Ascending aorta (tissue), 2 donors: ENCODE measurements around the gene DMBT1. TPM values are rescaled to one million over a fixed set of nuclear protein-coding genes. Genes with fewer than 3 reads are reported as not detected.
"Not testable (repeated sequence)": the region's sequence is repeated elsewhere in the genome, so short reads cannot be mapped to it uniquely, and the experiment has no call there.

Experiments used
- DNase-seq, 2 donors: peaks; one replicate each; pipeline ENCODE4 v3.0.0-alpha.2; 2019; ENCODE audit warnings: low spot score in 2 of 2
- H3K27ac ChIP-seq, 2 donors: fragments of 200-600 bp; sonication (generic); one replicate each; pipeline ENCODE4 v1.5.1; 2016 to 2017; ENCODE audit warnings: mild to moderate bottlenecking in 1 of 2
- H3K27me3 ChIP-seq: fragments of 200-600 bp; sonication (generic); one replicate; pipeline ENCODE4 v1.5.1; 2017
- H3K36me3 ChIP-seq, 2 donors: fragments of 200-600 bp; sonication (generic); one replicate each; pipeline ENCODE4 v1.5.1; 2016
- H3K4me1 ChIP-seq, 2 donors: fragments of 200-600 bp; sonication (generic); one replicate each; pipeline ENCODE4 v1.5.1; 2016 to 2017; ENCODE audit warnings: mild to moderate bottlenecking in 1 of 2
- H3K4me3 ChIP-seq, 2 donors: fragments of 200-600 bp; sonication (generic); one replicate each; pipeline ENCODE4 v1.5.1; 2016 to 2017; ENCODE audit warnings: mild to moderate bottlenecking in 1 of 2
- H3K9me3 ChIP-seq, 2 donors: fragments of 200-600 bp; sonication (generic); one replicate each; pipeline ENCODE4 v1.5.1; 2016
- CTCF ChIP-seq, 3 experiments: fragments of 200-600 bp in 2 of 3; fragments of 450-650 bp in 1 of 3; sonication (generic) in 2 of 3; IDR thresholded peaks; one replicate each; pipeline ENCODE4 v1.5.1; 2016 to 2019; ENCODE audit warnings: antibody characterized with exemption in 3 of 3, mild to moderate bottlenecking in 1 of 3, moderate library complexity in 1 of 3
- intact Hi-C: fragments of 100-400 bp; cut with DNase I; formaldehyde crosslinking; loops from one replicate; pipeline ENCODE4 v1.15.1; 2023
- total RNA-seq: library from RNA; depleted of rRNA; stranded (reverse); fragments of >200 nt; gene quantifications from one replicate; pipeline ENCODE4 v1.1.0, GENCODE V29; 2016

Gene DMBT1
- total RNA-seq, 1 donor from 2014 or later = not detected

DNA sequence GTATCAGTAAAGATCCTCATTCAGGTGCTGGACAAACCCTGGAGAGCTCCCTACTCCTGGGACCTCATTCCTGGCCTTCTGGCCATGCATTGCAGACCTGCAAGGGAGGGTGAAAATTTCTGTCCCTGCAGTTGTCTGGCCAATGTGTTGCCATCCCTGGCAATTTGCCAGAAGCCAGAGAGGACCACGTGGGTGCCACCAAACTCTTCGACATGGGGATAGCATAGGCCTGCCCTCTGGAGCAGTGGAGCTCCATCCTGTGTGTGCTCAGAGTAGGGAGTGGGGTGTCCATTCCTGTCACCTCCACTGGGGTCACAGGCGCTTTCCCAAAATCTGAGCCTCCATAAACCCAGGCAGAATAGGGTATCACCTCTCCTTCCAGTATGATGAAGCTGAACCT, 31.2 kb downstream of the DMBT1 start:
- Histone ChIP-seq H3K4me3 (no peak overlapping the region), H3K9me3 (no peaks in the 10 kb centered on the region), H3K4me1 (no peaks in the 10 kb centered on the region), H3K27me3 (no peaks in the 10 kb centered on the region), H3K36me3 (no peaks in the 10 kb centered on the region), H3K27ac (no peak overlapping the region)
- intact Hi-C loops = no loop called here
- DNase-seq = no peak
- TF ChIP-seq CTCF (IDR thresholded peaks at IDR 0.05) = no peak

DNA sequence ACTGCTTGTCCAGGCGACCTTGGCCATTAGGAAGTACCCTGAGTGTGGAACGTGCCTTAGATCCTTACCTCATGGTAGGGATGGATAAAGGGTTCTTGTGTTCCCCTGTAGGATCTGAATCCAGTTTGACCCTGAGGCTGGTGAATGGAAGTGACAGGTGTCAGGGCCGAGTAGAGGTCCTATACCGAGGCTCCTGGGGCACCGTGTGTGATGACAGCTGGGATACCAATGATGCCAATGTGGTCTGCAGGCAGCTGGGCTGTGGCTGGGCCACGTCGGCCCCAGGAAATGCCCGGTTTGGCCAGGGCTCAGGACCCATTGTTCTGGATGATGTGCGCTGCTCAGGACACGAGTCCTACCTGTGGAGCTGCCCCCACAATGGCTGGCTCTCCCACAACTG, 31.6 kb downstream of the DMBT1 start:
- no peak overlapping the region for H3K4me3 ChIP-seq
- no peaks in the 10 kb centered on the region for H3K36me3 ChIP-seq
- DNase-seq = no peak

GRCh38 chr10:122617476-122618270, 57.1 kb downstream of the DMBT1 start:
- H3K9me3 ChIP-seq = no peaks in the 10 kb centered on the region
- no peak for DNase-seq
- TF ChIP-seq CTCF (IDR thresholded peaks at IDR 0.05) = no peak
- no peaks in the 10 kb centered on the region for H3K4me1 ChIP-seq
- intact Hi-C loops = no loop called here
- no peaks in the 10 kb centered on the region for H3K27me3 ChIP-seq
- H3K36me3 ChIP-seq = no peaks in the 10 kb centered on the region
- H3K27ac ChIP-seq = no peak overlapping the region
- H3K4me3 ChIP-seq = no peak overlapping the region

More for the DNA sequence above, 31.6 kb downstream of the DMBT1 start:
- no peaks in the 10 kb centered on the region for H3K4me1 ChIP-seq
- intact Hi-C loops = no loop called here
- TF ChIP-seq CTCF (IDR thresholded peaks at IDR 0.05) = no peak
- no peaks in the 10 kb centered on the region for H3K9me3 ChIP-seq
- H3K27me3 ChIP-seq = no peaks in the 10 kb centered on the region
- H3K27ac ChIP-seq = no peak overlapping the region

GRCh38 chr10:122618461-122619165, 58.1 kb downstream of the DMBT1 start:
- no peak for DNase-seq
- Histone ChIP-seq H3K27ac (no peak overlapping the region), H3K9me3 (no peaks in the 10 kb centered on the region), H3K27me3 (no peaks in the 10 kb centered on the region), H3K4me1 (no peaks in the 10 kb centered on the region), H3K36me3 (no peaks in the 10 kb centered on the region), H3K4me3 (no peak overlapping the region)
- TF ChIP-seq CTCF (IDR thresholded peaks at IDR 0.05) = no peak
- intact Hi-C loops = no loop called here

GRCh38 chr10:122620961-122621360, 60.4 kb downstream of the DMBT1 start:
- H3K4me3 ChIP-seq, H3K36me3 ChIP-seq, DNase-seq, H3K9me3 ChIP-seq, H3K27ac ChIP-seq, intact Hi-C loops, H3K4me1 ChIP-seq, H3K27me3 ChIP-seq: not testable (repeated sequence)

GRCh38 chr10:122624546-122624945, 64.0 kb downstream of the DMBT1 start:
- Histone ChIP-seq H3K36me3 (no peaks in the 10 kb centered on the region), H3K27ac (no peak overlapping the region), H3K9me3 (no peaks in the 10 kb centered on the region), H3K4me1 (no peaks in the 10 kb centered on the region), H3K4me3 (no peak overlapping the region), H3K27me3 (no peaks in the 10 kb centered on the region)
- intact Hi-C loops = no loop called here
- no peak for TF ChIP-seq CTCF (IDR thresholded peaks at IDR 0.05)
- DNase-seq = no peak
